ENCODE results near the gene ANTXR2.

DNA sequence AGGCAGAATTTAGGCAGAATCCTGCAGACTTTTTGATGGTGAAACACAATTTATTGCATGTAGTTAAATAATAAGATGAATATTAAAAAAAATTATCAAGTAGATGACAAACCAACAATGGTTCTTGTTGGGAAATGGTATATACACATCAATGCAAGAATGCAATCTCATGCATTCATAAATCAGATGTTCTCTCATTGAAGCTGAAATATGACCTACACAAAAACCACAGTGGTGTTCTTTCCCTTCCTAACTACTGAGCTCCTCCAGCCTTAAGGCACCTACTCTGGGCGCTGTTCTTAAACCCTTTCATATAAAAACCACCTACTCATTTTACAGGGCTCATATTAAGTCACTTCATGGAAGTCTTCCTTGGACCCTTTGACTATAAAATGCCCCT is 64.1 kb downstream of the ANTXR2 start:
- TF ChIP-seq CTCF (IDR thresholded peaks at IDR 0.05) (no peak), EP300 (IDR thresholded peaks at IDR 0.05) (no peak)

Measured in esophagus muscularis mucosa (tissue), 3 donors.